HCT116 (cell line): Measurements from ENCODE around the gene GPC5. TPM values are rescaled to one million over a fixed set of nuclear protein-coding genes. Genes with fewer than 3 reads are reported as not detected.

Source experiments
- ATAC-seq: fragments of 200-7000 bp; cut with Tn5 transposase; 2 replicates; pipeline ENCODE4 v1.9.1; 2020; ENCODE audit warnings: mild to moderate bottlenecking, moderate library complexity
- BruUV-seq: library from RNA; stranded (reverse); fragments of 400-500 nt; replicated peaks from 2 replicates; lab custom pipeline; 2021; lab: Mats Ljungman, UMichigan
- CTCF ChIA-PET: fragments of 300-600 bp; sonication (Branson Sonifier 250); formaldehyde crosslinking; loops from one replicate; lab custom pipeline; 2021; ENCODE audit warnings: antibody characterized with exemption; lab: Charles Lee
- POLR2A ChIA-PET: fragments of 300-600, 350-600 bp; sonication (Branson Sonifier 250); formaldehyde crosslinking; loops from one replicate; lab custom pipeline; 2021; ENCODE audit warnings: antibody characterized with exemption; lab: Charles Lee
- RAD21 ChIA-PET, 2 experiments: fragments of 300-600 bp; sonication (Branson Sonifier 250); formaldehyde crosslinking; loops; one replicate each; lab custom pipeline; 2023; ENCODE audit warnings: low total read pairs in 2 of 2; ENCODE audit not compliant: uncharacterized antibody in 2 of 2, unreplicated experiment in 2 of 2, low non-redundant PET in 1 of 2; lab: Charles Lee
- DNase-seq: peaks from one replicate; pipeline ENCODE4 v3.0.0-alpha.2; 2010; ENCODE audit warnings: low read depth, low spot score
- H2AFZ ChIP-seq: fragments of 200-600 bp; shearing (Covaris generic), sonication (generic); 2 replicates; pipeline ENCODE4 v1.6.1; 2017; ENCODE audit warnings: low read depth, mixed run types, mixed read lengths, antibody characterized with exemption, low read length; ENCODE audit not compliant: poor library complexity, severe bottlenecking
- H3K27ac ChIP-seq: 2 replicates; pipeline ENCODE4 v1.5.1; 2012; ENCODE audit warnings: low read depth, low read length
- H3K27me3 ChIP-seq: fragments of 200-600 bp; sonication (generic); 2 replicates; pipeline ENCODE4 v1.6.1; 2016; ENCODE audit warnings: mixed run types, low read length, mixed read lengths; ENCODE audit not compliant: insufficient read depth
- H3K36me3 ChIP-seq, 2 experiments: fragments of 200-500 bp in 1 of 2; fragments of 200-600 bp in 1 of 2; sonication (Bioruptor generic) in 1 of 2; sonication (generic) in 1 of 2; 2 replicates each; pipeline versions ENCODE4 v1.5.1 to v1.6.1; 2014 to 2016; ENCODE audit warnings: low read length in 2 of 2, inconsistent platforms in 1 of 2, mixed read lengths in 1 of 2, mixed run types in 1 of 2; ENCODE audit not compliant: insufficient read depth in 2 of 2, control insufficient read depth in 1 of 2
- H3K4me1 ChIP-seq, 2 experiments: fragments of 200-600 bp in 1 of 2; sonication (generic) in 1 of 2; 2 replicates each; pipeline versions ENCODE4 v1.5.1 to v1.6.1; 2012 to 2017; ENCODE audit warnings: low read length in 2 of 2, inconsistent platforms in 1 of 2, mild to moderate bottlenecking in 1 of 2, mixed read lengths in 1 of 2, mixed run types in 1 of 2, moderate library complexity in 1 of 2; ENCODE audit not compliant: insufficient read depth in 2 of 2, control insufficient read depth in 1 of 2
- H3K4me2 ChIP-seq: fragments of 200-600 bp; sonication (generic); 2 replicates; pipeline ENCODE4 v1.6.1; 2017; ENCODE audit warnings: mixed run types, low read length, mixed read lengths
- H3K4me3 ChIP-seq, 2 experiments: fragments of 200-600 bp in 1 of 2; sonication (generic) in 1 of 2; replicated peaks in 1 of 2; 2 replicates each; pipeline ENCODE4 v1.5.1; 2011 to 2016; ENCODE audit warnings: low read length in 2 of 2, control low read depth in 1 of 2, low read depth in 1 of 2, mild to moderate bottlenecking in 1 of 2, mixed read lengths in 1 of 2, mixed run types in 1 of 2
- H3K79me2 ChIP-seq: fragments of 200-600 bp; sonication (generic); 2 replicates; pipeline ENCODE4 v1.6.1; 2017; ENCODE audit warnings: mild to moderate bottlenecking, mixed run types, low read length, moderate library complexity, mixed read lengths; ENCODE audit not compliant: insufficient read depth
- H3K9ac ChIP-seq: fragments of 200-600 bp; sonication (generic); 2 replicates; pipeline ENCODE4 v1.6.1; 2016; ENCODE audit warnings: low read length, mixed read lengths
- H3K9me2 ChIP-seq: fragments of 200-600 bp; sonication (generic), shearing (Covaris generic); 2 replicates; pipeline ENCODE4 v1.6.1; 2017; ENCODE audit warnings: mixed run types, mild to moderate bottlenecking, moderate library complexity; ENCODE audit not compliant: insufficient read depth
- H3K9me3 ChIP-seq, 2 experiments: fragments of 200-500 bp in 1 of 2; fragments of 200-600 bp in 1 of 2; sonication (Bioruptor generic) in 1 of 2; sonication (generic) in 1 of 2; 2 replicates each; pipeline ENCODE4 v1.6.1; 2014 to 2017; ENCODE audit warnings: low read length in 2 of 2, mixed read lengths in 2 of 2, inconsistent platforms in 1 of 2, low read depth in 1 of 2, mild to moderate bottlenecking in 1 of 2, mixed run types in 1 of 2, moderate library complexity in 1 of 2; ENCODE audit not compliant: control insufficient read depth in 1 of 2, insufficient read depth in 1 of 2
- H4K20me1 ChIP-seq: fragments of 200-600 bp; sonication (generic), shearing (Covaris generic); 2 replicates; pipeline ENCODE4 v1.6.1; 2017; ENCODE audit warnings: mixed run types, mild to moderate bottlenecking, moderate library complexity; ENCODE audit not compliant: insufficient read depth
- ATF3 ChIP-seq: IDR thresholded peaks from 2 replicates; pipeline ENCODE4 v1.6.1; 2012
- CEBPB ChIP-seq: IDR thresholded peaks from 2 replicates; pipeline ENCODE4 v1.6.1; 2012; ENCODE audit warnings: low read depth
- EZH2 ChIP-seq: fragments of 200-600 bp; sonication (generic); IDR thresholded peaks from 2 replicates; pipeline ENCODE4 v1.6.1; 2017; ENCODE audit warnings: antibody characterized with exemption, mixed run types
- EZH2phosphoT487 ChIP-seq: fragments of 200-600 bp; IDR thresholded peaks from 2 replicates; pipeline ENCODE4 v1.6.1; 2018; ENCODE audit warnings: antibody characterized with exemption, borderline replicate concordance
- JUND ChIP-seq: IDR thresholded peaks from 2 replicates; pipeline ENCODE4 v1.6.1; 2012
- REST ChIP-seq: IDR thresholded peaks from 2 replicates; pipeline ENCODE4 v1.6.1; 2012; ENCODE audit warnings: low read depth
- YY1 ChIP-seq: IDR thresholded peaks from 2 replicates; pipeline ENCODE4 v1.6.1; 2011; ENCODE audit warnings: low read length, low read depth, moderate library complexity, mild to moderate bottlenecking; ENCODE audit not compliant: insufficient replicate concordance; ENCODE audit errors: extremely low read depth
- ZBTB33 ChIP-seq: IDR thresholded peaks from 2 replicates; pipeline ENCODE4 v1.6.1; 2011; ENCODE audit warnings: mild to moderate bottlenecking, low read length, moderate library complexity; ENCODE audit not compliant: insufficient replicate concordance; ENCODE audit errors: extremely low read depth
- ZFX ChIP-seq: fragments of 450-650 bp; IDR thresholded peaks from 2 replicates; pipeline ENCODE4 v1.6.1; 2017
- intact Hi-C: fragments of 100-400 bp; cut with micrococcal nuclease; formaldehyde crosslinking; loops from 2 replicates; pipeline ENCODE4 v1.10.0; 2022
- total RNA-seq: library from RNA; stranded (reverse); gene quantifications from one replicate; pipeline ENCODE4 v1.2.1, GENCODE V29; 2021; ENCODE audit not compliant: unreplicated experiment

Gene GPC5
- total RNA-seq, 1 experiment from 2014 or later, result not detected

GRCh38 chr13:91630946-91631345 lies 232.5 kb downstream of the GPC5 start:
- no peak for TF ChIP-seq JUND
- no peak for TF ChIP-seq ZBTB33
- no peak for TF ChIP-seq CEBPB
- no peak for TF ChIP-seq YY1
- TF ChIP-seq EZH2, result no peak
- no peak for TF ChIP-seq ZFX
- TF ChIP-seq EZH2phosphoT487, result no peak
- no peak for TF ChIP-seq REST
- no peak for TF ChIP-seq ATF3
- no peaks in the 10 kb centered on the region for H3K4me1 ChIP-seq
- H4K20me1 ChIP-seq, result no peaks in the 10 kb centered on the region; the same call in 1 of the 2 replicates
- H3K4me3 ChIP-seq, result no peak overlapping the region
- DNase-seq (no peak), ATAC-seq (no peak)
- peaks cover 4 to 14% of the 10 kb centered on the region in 2 experiments; a peak in 2 of 4 replicates for H3K9me3 ChIP-seq
- H3K27me3 ChIP-seq, result no peaks in the 10 kb centered on the region
- no peaks in the 10 kb centered on the region for H3K36me3 ChIP-seq
- CTCF ChIA-PET, result no interaction called here
- BruUV-seq, result no TSS peak
- intact Hi-C loops, result no loop called here
- no peak overlapping the region for H3K9ac ChIP-seq
- no peak overlapping the region for H3K4me2 ChIP-seq
- POLR2A ChIA-PET, result no interaction called here
- H3K27ac ChIP-seq, result no peak overlapping the region
- H3K79me2 ChIP-seq, result no peaks in the 10 kb centered on the region
- H3K9me2 ChIP-seq, result no peaks in the 10 kb centered on the region
- H2AFZ ChIP-seq, result no peak overlapping the region
- RAD21 ChIA-PET, result no interaction called here
